ENCODE results near the gene PLBD2.

PLBD2 gene

GRCh38 chr12:113365639-113366395 lies 7.4 kb downstream of the PLBD2 start:
- in situ Hi-C loops (cut with HindIII; ENCODE audit: low pct_ligation_motif_present, low pct_unique_long_range_greater_than_20kb, low sequenced_read_pairs), result no loop called here
- no peak for DNase-seq

GRCh38 chr12:113366827-113367226 lies 8.4 kb downstream of the PLBD2 start:
- no peak for DNase-seq

DNA sequence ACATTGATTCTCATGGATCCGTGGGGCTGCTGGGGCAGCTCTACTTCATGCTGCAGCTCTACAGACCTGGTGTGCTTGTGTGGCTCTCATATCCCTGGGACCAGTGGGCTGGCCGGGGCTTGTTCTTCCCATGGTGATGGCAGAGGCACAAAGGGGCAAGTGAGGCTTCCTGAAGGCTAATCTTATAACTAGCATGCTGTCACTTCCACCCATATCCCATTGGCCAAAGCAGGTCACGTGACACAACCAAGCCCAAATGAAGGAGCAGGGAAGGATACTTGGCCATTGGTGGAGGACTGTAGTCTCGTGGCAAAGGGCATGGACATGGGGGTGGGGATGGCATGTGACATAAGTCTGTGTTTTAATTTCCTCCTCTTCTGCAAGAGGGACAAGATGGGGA lies 9.9 kb downstream of the PLBD2 start:
- in situ Hi-C loops (cut with HindIII; ENCODE audit: low pct_ligation_motif_present, low pct_unique_long_range_greater_than_20kb, low sequenced_read_pairs), result no loop called here
- DNase-seq, result no peak

More at GRCh38 chr12:113366827-113367226, 8.4 kb downstream of the PLBD2 start:
- in situ Hi-C loops (cut with HindIII; ENCODE audit: low pct_ligation_motif_present, low pct_unique_long_range_greater_than_20kb, low sequenced_read_pairs), result no loop called here

DNA sequence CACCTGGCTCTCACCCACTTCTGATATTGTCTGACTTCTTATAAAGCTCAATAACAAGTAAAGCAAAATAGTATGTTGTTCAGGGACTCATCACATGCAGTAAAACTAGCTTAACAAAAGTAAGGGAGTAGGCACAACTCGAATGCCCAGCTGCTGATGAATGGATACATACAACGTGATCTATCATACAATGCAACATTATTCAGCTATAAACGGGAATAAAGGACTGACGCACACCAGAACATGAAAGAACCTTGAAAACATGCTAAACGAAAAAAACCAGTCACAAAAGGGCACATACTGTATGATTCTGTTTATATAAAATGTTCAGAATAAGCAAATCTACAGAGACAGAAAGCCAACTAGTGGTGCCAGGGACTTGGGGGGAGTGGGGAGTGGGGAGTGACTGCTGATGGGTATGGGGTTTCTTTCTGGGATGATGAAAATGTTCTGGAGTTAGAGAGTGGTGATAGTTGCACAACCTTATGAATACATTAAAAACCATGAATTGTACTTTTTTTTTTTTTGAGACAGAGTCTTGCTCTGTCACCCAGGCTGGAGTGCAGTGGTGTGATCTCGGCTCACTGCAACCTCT lies 11.1 kb downstream of the PLBD2 start:
- no peak for DNase-seq
- in situ Hi-C loops (cut with HindIII; ENCODE audit: low pct_ligation_motif_present, low pct_unique_long_range_greater_than_20kb, low sequenced_read_pairs), result no loop called here

- in situ Hi-C loops (cut with HindIII; ENCODE audit: low pct_ligation_motif_present, low pct_unique_long_range_greater_than_20kb, low sequenced_read_pairs), result no loop called here
- DNase-seq, result no peak
Measured at GRCh38 chr12:113370923-113371682, 12.7 kb downstream of the PLBD2 start.

GRCh38 chr12:113371808-113372207 lies 13.4 kb downstream of the PLBD2 start:
- in situ Hi-C loops (cut with HindIII; ENCODE audit: low pct_ligation_motif_present, low pct_unique_long_range_greater_than_20kb, low sequenced_read_pairs), result no loop called here

DNA sequence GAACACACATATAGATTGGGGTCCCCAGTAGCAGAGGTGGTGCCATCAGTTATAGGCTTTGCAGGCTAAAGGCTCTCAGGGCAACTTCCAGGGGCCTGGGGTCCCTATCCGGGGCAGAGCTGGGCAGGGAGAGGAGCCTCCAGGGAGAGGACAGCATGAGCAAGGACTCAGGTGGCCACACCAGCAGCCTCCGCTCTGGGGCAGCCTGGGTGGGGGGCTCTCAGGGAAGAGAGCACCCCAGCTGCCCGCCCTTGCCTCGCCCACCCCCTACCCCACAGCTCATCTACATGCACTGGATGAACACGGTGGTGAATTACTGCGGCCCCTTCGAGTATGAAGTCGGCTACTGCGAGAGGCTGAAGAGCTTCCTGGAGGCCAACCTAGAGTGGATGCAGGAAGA lies 14.0 kb downstream of the PLBD2 start:
- DNase-seq, result no peak
- in situ Hi-C loops (cut with HindIII; ENCODE audit: low pct_ligation_motif_present, low pct_unique_long_range_greater_than_20kb, low sequenced_read_pairs), result no loop called here

More at GRCh38 chr12:113371808-113372207, 13.4 kb downstream of the PLBD2 start:
- DNase-seq, result no peak

DNA sequence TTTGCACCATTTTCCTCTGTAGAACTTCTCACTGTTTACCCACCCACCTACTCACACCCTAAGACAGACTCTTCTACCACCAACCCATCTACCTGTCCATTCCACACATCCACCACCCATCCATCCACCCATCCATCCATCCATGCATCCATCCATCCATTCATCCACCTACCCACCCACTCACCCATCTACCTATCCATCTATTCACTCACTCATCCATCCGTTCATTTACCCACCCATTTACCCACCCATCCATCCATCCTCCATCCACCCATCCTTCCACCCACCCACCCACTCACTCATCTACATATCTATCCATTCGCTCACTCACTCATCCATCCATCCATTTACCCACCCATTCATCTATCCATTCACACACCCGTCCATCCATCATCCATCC lies 15.1 kb downstream of the PLBD2 start:
- no peak for DNase-seq
- in situ Hi-C loops (cut with HindIII; ENCODE audit: low pct_ligation_motif_present, low pct_unique_long_range_greater_than_20kb, low sequenced_read_pairs), result no loop called here

DNA sequence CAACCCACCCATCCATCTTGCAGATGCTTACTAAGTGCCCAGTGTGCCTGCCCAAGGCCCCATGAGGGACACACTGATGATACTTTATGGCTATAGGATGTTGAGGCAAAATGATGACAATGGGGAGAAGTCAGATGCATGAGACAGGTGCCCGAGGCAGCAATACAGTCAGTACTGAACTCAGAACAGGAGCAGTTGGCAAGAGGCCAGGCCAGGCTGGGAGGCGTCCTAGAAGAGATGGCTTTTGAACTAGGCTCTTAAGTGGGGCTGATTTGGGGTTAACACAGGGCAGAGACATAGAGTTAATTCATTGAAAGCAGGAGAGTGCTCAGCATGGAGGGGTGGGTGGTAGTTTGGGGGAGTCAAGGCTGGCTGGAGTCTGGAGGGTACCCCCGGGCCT lies 15.6 kb downstream of the PLBD2 start:
- no peak for DNase-seq
- in situ Hi-C loops (cut with HindIII; ENCODE audit: low pct_ligation_motif_present, low pct_unique_long_range_greater_than_20kb, low sequenced_read_pairs), result no loop called here

- DNase-seq, result no peak
- in situ Hi-C loops (cut with HindIII; ENCODE audit: low pct_ligation_motif_present, low pct_unique_long_range_greater_than_20kb, low sequenced_read_pairs), result no loop called here
Measured at GRCh38 chr12:113374823-113375428, 16.5 kb downstream of the PLBD2 start.

GRCh38 chr12:113378291-113378690 lies 19.9 kb downstream of the PLBD2 start:
- in situ Hi-C loops (cut with HindIII; ENCODE audit: low pct_ligation_motif_present, low pct_unique_long_range_greater_than_20kb, low sequenced_read_pairs), result no loop called here
- DNase-seq, result no peak

- DNase-seq, result no peak
- in situ Hi-C loops (cut with HindIII; ENCODE audit: low pct_ligation_motif_present, low pct_unique_long_range_greater_than_20kb, low sequenced_read_pairs), result no loop called here
Measured at GRCh38 chr12:113381220-113381619, 22.8 kb downstream of the PLBD2 start.

DNA sequence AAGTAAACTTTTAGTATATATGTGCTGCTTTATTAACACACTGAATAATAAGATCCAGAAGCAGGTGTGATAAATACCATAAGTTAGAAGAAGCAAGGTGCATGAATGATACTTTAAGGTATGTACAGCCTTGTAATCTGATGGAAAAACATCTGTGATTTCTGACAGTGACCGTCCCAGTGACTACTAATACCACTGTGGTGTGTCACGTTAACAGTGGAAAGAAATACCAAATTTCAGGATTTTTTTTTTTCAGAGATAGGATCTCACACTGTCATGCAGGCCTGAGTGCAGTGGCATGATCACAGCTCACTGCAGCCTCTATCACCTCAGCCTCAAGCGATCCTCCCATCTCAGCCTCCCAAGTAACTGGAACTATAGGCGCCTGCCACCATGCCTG lies 23.8 kb downstream of the PLBD2 start:
- in situ Hi-C loops (cut with HindIII; ENCODE audit: low pct_ligation_motif_present, low pct_unique_long_range_greater_than_20kb, low sequenced_read_pairs), result no loop called here
- DNase-seq, result no peak

DNA sequence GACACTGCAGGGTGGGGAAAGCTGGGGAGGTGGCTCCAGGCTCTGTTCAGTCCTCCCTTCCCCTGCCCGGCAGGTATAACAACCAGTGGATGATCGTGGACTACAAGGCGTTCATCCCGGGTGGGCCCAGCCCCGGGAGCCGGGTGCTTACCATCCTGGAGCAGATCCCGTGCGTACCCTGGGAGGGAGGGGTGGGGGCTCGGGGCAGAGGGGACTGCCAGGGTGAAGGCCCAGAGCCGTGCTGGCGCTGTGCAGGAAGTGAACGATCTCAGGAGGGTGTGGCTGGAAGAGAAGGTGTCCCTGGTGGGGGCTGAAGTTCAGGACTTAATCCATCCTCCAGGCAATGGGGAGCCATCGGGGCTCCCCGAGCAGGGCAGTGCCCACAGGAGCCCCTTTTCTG lies 26.4 kb downstream of the PLBD2 start:
- in situ Hi-C loops (cut with HindIII; ENCODE audit: low pct_ligation_motif_present, low pct_unique_long_range_greater_than_20kb, low sequenced_read_pairs), result no loop called here
- no peak for DNase-seq

DNA sequence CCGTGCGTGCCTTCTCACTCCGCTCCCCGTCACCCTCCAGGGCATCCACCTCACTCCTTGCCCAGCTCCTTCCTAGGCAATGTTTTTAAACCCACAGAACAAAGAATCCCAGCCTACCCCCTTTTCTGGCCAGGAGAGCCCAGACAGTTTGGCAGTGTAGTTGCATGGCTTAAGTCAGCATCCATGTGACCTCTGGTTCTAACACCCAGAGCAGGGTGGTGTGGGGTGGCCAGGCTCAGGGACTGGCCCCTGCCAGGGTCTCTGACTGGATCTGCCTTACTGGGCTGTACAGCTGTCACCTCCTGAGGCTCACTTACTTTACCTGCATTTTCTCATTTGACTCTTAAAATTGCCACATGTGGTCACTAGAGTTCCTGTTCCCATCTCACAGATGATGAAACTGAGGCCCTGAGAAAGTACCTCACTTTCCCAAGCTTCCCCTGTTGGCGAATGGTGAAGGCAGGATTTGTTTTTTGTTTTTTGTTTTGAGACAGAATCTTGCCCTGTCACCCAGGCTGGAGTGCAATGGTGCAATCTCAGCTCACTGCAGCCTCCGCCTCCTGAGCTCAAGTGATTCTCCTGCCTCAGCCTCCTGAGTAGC lies 27.0 kb downstream of the PLBD2 start:
- in situ Hi-C loops (cut with HindIII; ENCODE audit: low pct_ligation_motif_present, low pct_unique_long_range_greater_than_20kb, low sequenced_read_pairs), result no loop called here
- DNase-seq, result no peak

GRCh38 chr12:113386866-113387566 lies 28.6 kb downstream of the PLBD2 start:
- in situ Hi-C loops (cut with HindIII; ENCODE audit: low pct_ligation_motif_present, low pct_unique_long_range_greater_than_20kb, low sequenced_read_pairs), result no loop called here
- DNase-seq, result no peak

- no peak for DNase-seq
- in situ Hi-C loops (cut with HindIII; ENCODE audit: low pct_ligation_motif_present, low pct_unique_long_range_greater_than_20kb, low sequenced_read_pairs), result no loop called here
Measured at GRCh38 chr12:113387631-113388030, 29.2 kb downstream of the PLBD2 start.

DNA sequence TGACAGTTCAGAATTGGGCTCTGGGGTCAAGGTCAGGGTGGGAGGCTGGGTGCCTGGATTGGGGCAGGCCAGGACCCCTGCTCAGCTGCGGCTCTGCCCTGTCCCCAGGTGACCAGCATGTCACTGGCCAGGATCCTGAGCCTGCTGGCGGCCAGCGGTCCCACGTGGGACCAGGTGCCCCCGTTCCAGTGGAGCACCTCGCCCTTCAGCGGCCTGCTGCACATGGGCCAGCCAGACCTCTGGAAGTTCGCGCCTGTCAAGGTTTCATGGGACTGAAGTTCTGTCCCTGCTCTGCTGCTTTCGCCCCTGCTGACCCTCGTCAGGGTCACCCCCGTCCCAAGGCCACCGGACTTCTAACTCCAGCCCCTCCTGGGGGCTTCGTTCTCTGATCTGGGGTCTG lies 30.0 kb downstream of the PLBD2 start:
- no peak for DNase-seq
- in situ Hi-C loops (cut with HindIII; ENCODE audit: low pct_ligation_motif_present, low pct_unique_long_range_greater_than_20kb, low sequenced_read_pairs), result no loop called here
